Activated naive CD4-positive, alpha-beta T cell treated with anti-CD3 and anti-CD28 coated beads, Interleukin-2, amount 50 U/mL, for 72 hours (primary cell): ENCODE data around the gene PSMB9. TPM values are rescaled to one million over a fixed set of nuclear protein-coding genes. Genes with fewer than 3 reads are reported as not detected.

Source experiments
- ATAC-seq, 2 donors: fragments of 150-1000 bp; cut with Tn5 transposase; 2 replicates each; pipeline ENCODE4 v1.10.0; 2021; ENCODE audit warnings: mild to moderate bottlenecking in 2 of 2, moderate library complexity in 2 of 2
- DNase-seq, 2 donors: peaks; one replicate each; pipeline ENCODE4 v3.0.0; 2021 to 2022; ENCODE audit warnings: low spot score in 2 of 2
- H3K27ac Mint-ChIP-seq, 2 donors: one replicate each; pipeline ENCODE4 v1.8.0; 2022; ENCODE audit warnings: mild to moderate bottlenecking in 2 of 2, mixed read lengths in 2 of 2
- H3K36me3 Mint-ChIP-seq, 2 donors: one replicate each; pipeline ENCODE4 v1.8.0; 2022; ENCODE audit warnings: mixed read lengths in 2 of 2
- H3K9me3 Mint-ChIP-seq, 2 donors: one replicate each; pipeline ENCODE4 v1.8.0; 2022; ENCODE audit warnings: mixed read lengths in 2 of 2
- total RNA-seq, 2 donors: library from RNA; stranded (reverse); gene quantifications; one replicate each; pipeline ENCODE4 v1.2.3, GENCODE V29; 2022

PSMB9 gene
- total RNA-seq, 2 donors from 2014 or later, result 202 to 262 TPM

DNA sequence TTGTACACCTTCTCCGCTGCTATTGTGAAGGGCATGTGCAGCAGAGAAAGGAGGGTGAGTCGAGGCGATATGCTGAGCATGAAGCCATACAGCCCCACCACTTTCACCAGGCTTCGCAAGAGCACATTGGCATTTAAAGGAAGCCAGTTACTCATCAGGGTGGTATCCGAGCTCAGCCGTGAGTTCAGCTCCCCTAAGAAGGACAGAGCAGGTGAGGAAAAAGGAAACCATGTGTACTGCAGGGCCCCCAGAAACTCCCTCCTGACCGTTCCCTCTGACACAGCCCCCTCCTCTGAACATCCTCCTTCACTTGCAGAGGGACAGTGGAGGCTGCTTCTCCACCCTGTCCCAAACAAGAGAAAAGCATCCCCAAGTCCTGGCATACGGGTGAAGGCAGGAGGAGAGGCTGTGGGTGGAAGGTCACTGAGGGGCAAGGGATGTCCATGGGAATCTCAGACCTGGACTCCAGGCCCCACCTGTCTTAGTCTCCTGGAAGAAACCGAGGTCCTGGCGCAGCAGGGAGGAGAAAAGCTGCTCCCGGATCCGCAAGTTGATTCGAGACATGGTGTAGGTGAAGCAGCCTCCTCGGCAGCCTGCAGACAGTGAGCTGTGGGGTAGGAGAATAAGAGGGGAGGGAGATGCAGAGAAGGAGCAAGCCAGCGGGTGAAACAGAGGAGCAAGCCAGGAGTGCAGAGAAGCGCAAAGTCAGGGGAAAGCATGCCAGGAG is 18.7 kb upstream of the PSMB9 start:
- H3K9me3 Mint-ChIP-seq, result peaks cover 0 to 4% of the 10 kb centered on the region in 2 donors
- peaks cover 47 to 66% of the 10 kb centered on the region in 2 donors for H3K36me3 Mint-ChIP-seq
- peak overlapping the region; percentile 40 to 73 for H3K27ac Mint-ChIP-seq
- ATAC-seq (no peak), DNase-seq (no peak)

DNA sequence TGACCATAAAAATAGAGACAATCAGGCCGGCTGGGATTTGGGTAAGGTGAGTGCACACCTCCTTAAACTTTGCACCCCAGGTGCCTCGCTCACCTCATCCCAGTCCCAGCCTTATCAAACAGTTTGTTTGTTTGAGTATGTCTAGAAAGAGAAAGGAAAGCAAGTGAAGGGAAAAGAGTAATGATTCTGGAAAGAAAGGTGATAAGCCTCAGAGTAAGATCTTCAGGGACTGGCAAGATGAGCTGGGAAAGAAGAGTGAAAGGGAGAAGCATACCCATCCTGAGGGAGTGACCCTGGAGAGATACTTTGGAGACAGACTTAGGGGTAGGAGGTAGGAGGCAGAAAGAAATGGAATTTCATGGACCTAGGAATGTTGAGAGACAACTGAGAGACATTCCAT is 17.1 kb upstream of the PSMB9 start:
- no peak for DNase-seq
- H3K27ac Mint-ChIP-seq, result peak overlapping the region; percentile 94 to 100
- no peak for ATAC-seq
- H3K36me3 Mint-ChIP-seq, result peaks cover 56 to 73% of the 10 kb centered on the region in 2 donors
- peaks cover 0 to 4% of the 10 kb centered on the region in 2 donors for H3K9me3 Mint-ChIP-seq

DNA sequence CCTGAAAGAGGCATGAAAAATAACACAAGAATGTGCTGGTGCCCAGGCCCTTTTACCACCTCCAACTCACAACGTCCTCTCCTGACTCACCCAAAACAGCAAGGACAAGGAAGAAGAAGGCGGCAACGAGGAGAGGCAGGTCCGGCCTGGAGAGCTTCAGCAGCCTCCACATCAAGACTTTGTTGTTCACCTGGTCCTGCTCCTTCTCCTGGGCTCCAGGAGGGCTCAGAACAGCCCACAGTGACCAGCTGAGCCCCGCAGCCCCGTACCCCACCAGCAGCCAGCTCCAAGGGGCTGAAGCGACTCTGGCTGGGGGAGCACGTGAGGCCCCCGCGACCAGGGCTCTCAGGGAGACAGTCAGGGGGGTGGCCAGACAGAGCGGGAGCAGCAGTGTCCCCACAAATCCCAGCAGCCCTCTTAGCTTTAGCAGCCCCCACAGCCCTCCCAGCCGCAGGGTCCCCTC is 16.3 kb upstream of the PSMB9 start:
- Mint-ChIP-seq H3K36me3 (peaks cover 64 to 78% of the 10 kb centered on the region in 2 donors), H3K9me3 (peaks cover 0 to 4% of the 10 kb centered on the region in 2 donors), H3K27ac (peak overlapping the region; percentile 94 to 100)
- ATAC-seq (peak in 1 of 2 donors; percentile 3), DNase-seq (no peak)

DNA sequence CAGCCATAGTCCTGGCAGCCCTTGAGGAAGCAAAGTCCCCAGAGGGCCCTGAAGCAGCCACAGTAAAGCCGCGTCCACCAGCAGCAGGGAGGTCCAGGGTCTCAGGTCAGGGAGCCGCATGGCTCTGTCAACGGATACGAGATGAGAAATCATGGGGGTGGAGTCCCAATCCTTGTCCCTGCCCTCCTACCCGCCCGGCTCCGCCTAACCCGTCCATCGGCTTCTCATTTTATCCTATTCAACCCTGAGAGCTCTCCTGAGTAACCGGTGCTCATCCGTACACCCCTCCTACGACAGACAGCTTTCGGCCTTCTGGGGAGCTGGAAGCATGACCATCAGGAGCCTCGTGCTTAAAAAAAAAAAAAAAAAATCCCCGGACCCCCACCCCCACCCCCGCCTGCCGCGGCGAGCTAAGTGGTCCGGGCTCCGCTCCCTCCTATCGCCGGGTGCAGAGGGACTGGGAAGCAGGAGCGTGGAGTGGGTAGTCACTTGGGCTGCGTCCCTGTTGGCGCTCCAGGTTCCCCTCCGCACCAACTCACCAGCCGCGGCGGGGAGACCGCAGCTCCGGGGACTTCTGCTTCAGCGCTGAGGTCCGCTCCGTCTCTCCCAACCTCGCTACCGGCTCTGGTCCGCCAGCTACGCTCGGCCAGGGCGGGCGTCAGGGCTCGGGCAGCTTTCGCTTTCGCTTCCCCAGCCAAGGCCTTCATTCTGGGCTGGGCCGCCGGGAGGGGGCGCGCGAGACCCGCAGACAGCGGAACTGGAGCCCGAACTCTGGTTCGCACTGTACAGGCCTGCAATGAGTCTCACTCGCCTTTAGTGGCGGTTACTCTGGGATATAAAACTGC is 15.7 kb upstream of the PSMB9 start, which contains the start of gene TAP2:
Gene TAP2 (minus strand): TSS at position 626 of the 845 bp plus-strand sequence. CDS start 506 bp downstream, at position 120.
- DNase-seq (peak; percentile 95 to 99), ATAC-seq (peak; percentile 85 to 86)
- Mint-ChIP-seq H3K36me3 (peaks cover 70 to 78% of the 10 kb centered on the region in 2 donors), H3K9me3 (peaks cover 0 to 4% of the 10 kb centered on the region in 2 donors), H3K27ac (peak within 1 kb of the TSS; percentile 94 to 100)

DNA sequence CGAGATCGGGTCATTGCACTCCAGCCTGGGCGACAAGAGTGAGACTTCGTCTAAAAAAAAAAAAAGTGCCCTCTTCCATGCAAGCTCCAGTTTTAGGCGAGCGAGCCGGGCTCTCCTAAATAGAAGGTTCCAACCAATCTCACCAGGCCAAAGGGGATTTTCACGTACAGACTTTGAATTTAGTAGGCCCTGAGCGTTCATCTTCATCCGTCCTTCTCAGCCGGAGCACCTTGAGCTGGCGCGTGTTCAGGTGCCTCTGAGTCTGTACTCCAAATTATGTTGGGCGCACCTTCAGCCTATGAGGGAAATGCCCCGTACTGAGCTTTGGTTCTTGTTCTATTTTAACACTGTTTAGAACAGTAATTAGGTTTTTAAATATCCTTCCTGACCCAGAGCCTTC is 14.6 kb upstream of the PSMB9 start:
- peaks cover 71 to 78% of the 10 kb centered on the region in 2 donors for H3K36me3 Mint-ChIP-seq
- DNase-seq, result no peak
- peak overlapping the region in 1 of 2 donors; percentile 100 for H3K27ac Mint-ChIP-seq
- H3K9me3 Mint-ChIP-seq, result peaks cover 0 to 4% of the 10 kb centered on the region in 2 donors
- no peak for ATAC-seq

DNA sequence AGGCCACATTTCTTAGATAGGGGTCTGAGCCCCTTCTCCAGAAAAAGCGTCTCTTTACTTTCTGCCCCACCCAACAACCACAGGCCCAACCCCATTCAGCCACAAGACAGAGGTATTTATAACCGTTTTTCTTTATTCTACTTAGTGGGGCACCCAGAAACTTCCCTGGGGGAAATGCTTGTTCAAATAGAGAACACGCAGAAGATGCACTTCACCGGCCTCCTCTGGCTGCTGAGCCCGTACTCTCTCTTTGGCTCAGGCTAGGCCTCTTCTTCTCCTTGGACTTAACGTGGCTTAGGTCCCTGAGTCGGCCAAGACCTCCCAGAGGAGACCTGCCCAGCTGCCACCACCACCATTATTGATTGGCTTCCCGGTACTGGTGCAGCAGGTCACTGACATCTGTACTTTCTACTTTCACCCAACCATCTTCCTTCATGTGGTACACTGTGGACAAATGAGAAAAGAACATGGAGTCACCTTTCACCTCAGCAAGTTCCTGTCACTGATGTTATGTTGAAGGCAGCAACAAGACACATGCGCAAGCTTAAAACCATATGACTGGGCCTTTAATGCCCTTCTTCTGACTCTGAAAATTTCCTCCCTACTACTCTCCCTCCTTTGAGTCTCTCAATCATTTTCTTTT is 13.3 kb upstream of the PSMB9 start:
- Mint-ChIP-seq H3K36me3 (peaks cover 71 to 78% of the 10 kb centered on the region in 2 donors), H3K9me3 (peaks cover 0 to 4% of the 10 kb centered on the region in 2 donors), H3K27ac (peak overlapping the region; percentile 93 to 100)
- ATAC-seq, result peak; percentile 6 to 9
- DNase-seq, result peak in 1 of 2 donors; percentile 35

DNA sequence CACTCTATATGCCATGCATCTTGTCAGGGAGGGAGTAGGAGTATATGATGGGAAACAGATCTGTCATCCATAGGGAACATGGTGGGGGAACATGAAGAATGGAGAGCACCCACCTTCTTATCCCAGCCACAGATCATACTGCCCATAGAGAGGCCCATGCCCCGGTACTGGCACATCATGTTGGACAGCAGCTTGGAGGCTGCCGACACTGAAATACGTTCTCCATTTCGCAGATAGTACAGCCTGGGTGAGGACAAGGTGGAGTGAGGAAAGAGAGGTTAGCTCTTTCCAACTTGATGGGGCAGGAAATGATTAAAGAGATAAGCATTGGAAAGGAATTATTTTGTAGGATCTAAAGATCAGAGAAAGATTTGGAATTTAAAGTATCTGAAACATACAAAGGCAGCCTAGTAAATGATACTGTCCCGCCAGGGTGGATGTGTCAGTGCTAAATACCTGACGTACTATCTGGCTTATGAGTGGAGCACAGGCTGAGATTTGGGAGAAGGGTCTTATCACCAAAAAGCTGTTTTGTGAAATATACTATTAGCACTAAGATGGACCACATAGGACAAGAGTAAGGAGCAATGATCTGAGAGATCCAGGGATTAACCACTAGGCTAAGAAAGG is 11.9 kb upstream of the PSMB9 start:
- peaks cover 0 to 4% of the 10 kb centered on the region in 2 donors for H3K9me3 Mint-ChIP-seq
- peaks cover 76 to 79% of the 10 kb centered on the region in 2 donors for H3K36me3 Mint-ChIP-seq
- DNase-seq (no peak), ATAC-seq (no peak)
- peak overlapping the region; percentile 100 for H3K27ac Mint-ChIP-seq

DNA sequence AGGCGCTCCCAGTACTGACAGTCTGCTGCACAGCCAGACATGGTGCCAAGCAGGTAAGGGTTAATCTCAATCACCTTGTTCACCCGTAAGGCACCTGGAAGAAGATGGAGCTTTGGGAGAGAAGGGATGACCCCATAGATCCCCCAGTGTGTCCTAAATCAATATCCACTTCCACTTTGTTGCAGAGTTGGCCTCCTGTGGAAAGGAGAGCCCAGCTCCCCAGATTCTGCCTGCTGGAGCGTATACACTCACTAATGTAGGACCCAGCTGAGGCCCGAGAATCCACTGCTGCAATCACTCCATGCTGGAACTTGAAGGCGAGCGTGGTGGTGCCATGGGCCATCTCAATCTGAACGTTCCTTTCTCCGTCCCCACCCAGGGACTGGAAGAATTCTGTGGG is 11.3 kb upstream of the PSMB9 start:
- Mint-ChIP-seq H3K9me3 (peaks cover 0 to 4% of the 10 kb centered on the region in 2 donors), H3K27ac (peak overlapping the region; percentile 100), H3K36me3 (peaks cover 76 to 79% of the 10 kb centered on the region in 2 donors)
- DNase-seq, result no peak
- ATAC-seq, result no peak

DNA sequence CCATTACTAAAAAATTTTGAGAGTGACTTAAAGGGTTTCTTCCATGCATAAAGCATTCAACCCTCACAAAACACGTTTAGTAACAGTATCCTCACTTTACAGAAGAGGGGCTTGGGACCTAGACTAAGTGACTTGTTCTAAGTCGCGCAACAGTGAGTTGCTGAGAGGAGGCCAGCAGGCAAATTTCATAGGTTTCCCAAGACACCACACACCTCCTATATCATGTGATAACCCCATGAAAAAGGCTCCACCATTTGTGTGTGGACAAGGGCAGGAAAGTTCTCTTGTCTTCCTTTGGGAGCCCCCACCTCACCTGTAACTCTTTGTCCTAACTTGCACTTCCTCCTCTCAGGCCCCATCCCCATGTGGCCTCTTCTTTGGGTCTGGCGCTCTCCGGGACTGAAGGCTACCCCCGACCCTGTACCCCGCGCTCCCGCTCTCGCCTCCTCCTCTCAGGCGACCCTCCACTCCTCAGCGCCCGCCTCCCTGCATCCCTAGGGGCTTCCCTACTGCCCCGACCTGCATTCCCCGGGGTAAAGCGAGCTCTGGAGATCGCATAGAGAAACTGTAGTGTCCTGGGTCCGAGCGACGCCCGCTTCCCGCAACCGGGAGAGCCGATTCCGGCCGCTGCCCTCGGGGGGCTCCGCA is 10.5 kb upstream of the PSMB9 start:
- Mint-ChIP-seq H3K36me3 (peaks cover 83 to 86% of the 10 kb centered on the region in 2 donors), H3K9me3 (peaks cover 4% of the 10 kb centered on the region in 2 donors), H3K27ac (peak overlapping the region; percentile 100)
- no peak for ATAC-seq
- DNase-seq, result no peak

DNA sequence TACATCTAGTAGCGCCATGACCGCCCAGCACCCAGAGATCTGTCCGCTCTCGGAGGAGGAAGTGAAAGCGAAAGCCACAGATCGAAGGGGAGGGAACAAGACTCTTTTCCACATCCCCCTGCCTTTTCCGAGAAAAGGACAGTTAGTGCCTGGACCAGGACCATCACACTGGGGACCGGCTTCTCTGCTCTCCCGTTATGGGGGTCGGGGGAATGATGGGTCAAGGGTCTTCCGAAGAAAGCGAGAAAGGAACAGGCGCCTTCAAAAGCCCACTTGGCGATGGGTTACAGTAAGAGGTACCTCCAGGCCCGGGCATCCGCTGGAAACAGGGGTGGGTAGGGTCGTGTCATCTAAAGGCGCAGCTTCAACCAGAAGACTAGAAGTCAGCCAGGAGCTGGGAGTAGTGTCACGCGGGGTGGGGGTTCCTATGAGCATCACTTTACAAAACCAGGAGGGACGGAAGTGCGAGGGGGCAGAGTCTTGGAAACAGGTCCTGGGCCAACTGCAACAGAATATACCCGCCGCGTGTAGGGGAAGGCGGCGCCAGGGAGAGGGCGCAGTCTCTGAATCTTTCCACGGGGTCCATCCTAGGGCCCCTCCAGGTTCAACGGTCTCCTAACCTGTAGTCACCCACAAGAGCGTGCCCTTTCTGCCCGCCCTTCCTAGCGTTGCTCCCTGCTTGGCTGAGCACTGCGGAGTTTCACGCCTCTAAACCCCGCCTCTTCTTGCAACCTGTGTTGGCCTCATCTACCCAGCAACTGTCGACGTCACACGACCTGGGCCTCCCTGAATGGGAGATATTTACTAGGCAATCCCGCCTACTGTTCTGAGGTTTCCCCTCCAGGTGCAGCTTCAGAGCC is 9.8 kb upstream of the PSMB9 start, which contains the start of gene PSMB8:
Gene PSMB8 (minus strand): TSS at position 69 of the 860 bp plus-strand sequence. CDS start 51 bp downstream, at position 18.
- peak; percentile 96 for DNase-seq
- H3K9me3 Mint-ChIP-seq, result peaks cover 4% of the 10 kb centered on the region in 2 donors
- H3K27ac Mint-ChIP-seq, result peak within 1 kb of the TSS; percentile 100
- peak; percentile 77 to 82 for ATAC-seq
- H3K36me3 Mint-ChIP-seq, result peaks cover 91 to 93% of the 10 kb centered on the region in 2 donors

DNA sequence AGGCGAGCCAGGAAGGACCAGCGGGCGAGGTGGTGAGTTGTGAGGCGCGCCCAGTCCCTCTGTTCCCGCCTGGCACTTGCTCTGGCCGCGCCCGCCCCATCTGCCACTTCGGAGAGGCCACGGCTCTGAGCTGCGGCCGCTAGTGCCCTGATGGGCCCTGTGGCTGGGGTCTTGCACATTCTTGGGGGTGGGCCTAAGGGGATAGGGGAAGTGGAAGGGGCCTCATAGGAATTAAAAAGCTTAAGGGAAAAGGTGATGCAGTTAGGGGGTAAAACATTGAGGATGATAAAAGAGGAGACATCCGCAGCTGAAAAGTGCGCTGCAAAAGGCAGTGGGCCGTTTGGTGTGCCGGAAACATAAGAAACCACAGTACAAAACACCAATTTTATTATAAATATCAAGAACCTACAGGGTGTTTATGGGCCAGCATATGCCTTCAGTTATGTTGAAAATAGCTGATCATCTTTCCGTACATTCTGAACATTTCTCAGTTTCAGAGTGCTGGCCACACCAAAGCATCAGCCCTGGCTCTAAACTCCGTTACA is 9.1 kb upstream of the PSMB9 start:
- DNase-seq, result no peak

DNA sequence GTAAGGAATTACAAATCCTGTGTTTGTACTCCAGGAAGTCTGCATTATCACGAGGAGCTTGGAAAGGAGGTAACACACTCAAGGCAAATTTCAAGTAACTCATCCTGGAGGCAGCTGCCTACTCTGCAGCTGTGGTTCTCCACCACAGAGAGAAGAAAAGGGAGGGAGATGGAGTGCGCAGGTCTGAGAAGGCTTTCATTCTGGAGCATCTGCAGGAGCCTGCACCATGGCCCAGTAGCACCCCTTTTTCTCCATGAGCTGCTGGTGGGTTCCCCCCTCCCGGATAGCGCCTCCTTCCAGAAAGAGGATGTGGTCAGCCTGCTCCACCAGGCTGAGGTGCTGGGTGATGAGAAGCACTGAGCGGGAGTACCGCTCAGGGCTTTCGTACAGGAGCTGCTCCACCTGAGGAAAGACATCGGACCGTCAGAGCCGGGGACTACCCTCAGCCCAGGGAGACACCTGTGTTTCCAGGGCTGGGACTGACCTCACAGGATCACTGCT is 8.6 kb upstream of the PSMB9 start:
- Mint-ChIP-seq H3K9me3 (peaks cover 0 to 6% of the 10 kb centered on the region in 2 donors), H3K36me3 (peaks cover 94 to 99% of the 10 kb centered on the region in 2 donors), H3K27ac (peak overlapping the region; percentile 100)
- DNase-seq, result peak in 1 of 2 donors; percentile 80
- peak; percentile 23 to 33 for ATAC-seq

More for the DNA sequence above, 9.1 kb upstream of the PSMB9 start:
- Mint-ChIP-seq H3K27ac (peak overlapping the region; percentile 100), H3K9me3 (peaks cover 4% of the 10 kb centered on the region in 2 donors), H3K36me3 (peaks cover 94 to 98% of the 10 kb centered on the region in 2 donors)
- ATAC-seq, result peak in 1 of 2 donors; percentile 4

DNA sequence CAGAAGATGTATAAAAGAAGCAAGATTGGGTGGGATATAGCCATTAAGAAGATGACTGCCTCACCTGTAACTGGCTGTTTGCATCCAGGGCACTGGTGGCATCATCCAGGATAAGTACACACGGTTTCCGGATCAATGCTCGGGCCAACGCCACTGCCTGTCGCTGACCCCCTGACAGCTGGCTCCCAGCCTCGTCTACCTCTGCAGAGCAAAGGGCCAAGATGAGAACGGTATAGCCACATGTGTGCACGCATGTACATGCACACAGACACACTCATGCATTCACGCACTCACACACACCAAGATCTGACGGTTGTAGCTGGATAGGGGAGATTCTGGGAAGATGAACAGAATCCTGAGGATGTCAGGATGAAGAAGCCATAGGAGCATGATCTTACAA is 7.0 kb upstream of the PSMB9 start:
- Mint-ChIP-seq H3K27ac (peak overlapping the region; percentile 10 to 99), H3K36me3 (peaks cover 95 to 100% of the 10 kb centered on the region in 2 donors), H3K9me3 (peaks cover 0 to 9% of the 10 kb centered on the region in 2 donors)
- no peak for DNase-seq
- ATAC-seq, result no peak

DNA sequence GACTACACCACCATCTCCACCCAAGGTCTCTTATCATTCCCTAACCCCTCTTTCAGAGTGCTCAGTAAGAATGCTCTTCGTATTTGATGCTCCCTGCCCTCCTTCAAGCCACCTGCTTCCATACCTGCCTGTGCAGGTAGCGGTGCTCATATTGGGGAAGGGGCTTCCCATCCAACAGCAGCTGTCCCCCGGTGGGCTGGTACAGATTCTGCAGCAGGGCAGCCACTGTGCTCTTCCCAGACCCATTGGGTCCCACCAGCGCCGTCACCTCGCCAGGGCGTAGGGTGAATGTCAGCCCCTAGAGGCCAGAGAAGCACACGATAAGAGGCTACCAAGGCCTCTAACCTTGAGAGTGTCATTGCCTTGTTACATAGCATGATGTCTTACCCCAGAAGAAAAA is 6.2 kb upstream of the PSMB9 start:
- Mint-ChIP-seq H3K27ac (peak overlapping the region; percentile 92 to 99), H3K9me3 (peaks cover 0 to 9% of the 10 kb centered on the region in 2 donors)
- no peak for DNase-seq

More for the DNA sequence above, 6.2 kb upstream of the PSMB9 start:
- H3K36me3 Mint-ChIP-seq, result peaks cover 95 to 100% of the 10 kb centered on the region in 2 donors
- no peak for ATAC-seq
